Measurements from ENCODE around the gene MNT. TPM values are rescaled to one million over a fixed set of nuclear protein-coding genes. Genes with fewer than 3 reads are reported as not detected.

The MNT gene
- polyA plus RNA-seq, 3 donors = 0.28 to 42.4 (median 1.3) TPM

GRCh38 chr17:2338315-2338657 lies 62.6 kb downstream of the MNT start:
- Mint-ChIP-seq H3K4me1 (peaks cover 15% of the 10 kb centered on the region), H3K9me3 (no peaks in the 10 kb centered on the region), H3K27ac (peak overlapping the region in 3 of 7 donors; percentile 15 to 66 (median 55)), H3K36me3 (peaks cover 9 to 13% of the 10 kb centered on the region in 2 donors), H3K27me3 (ENCODE audit: low read depth in 3 of 3) (peaks cover 0 to 4% (median 0%) of the 10 kb centered on the region in 3 donors), H3K4me3 (peak overlapping the region; percentile 77 to 80)
- intact Hi-C loops (cut with micrococcal nuclease) = loop anchor here in 1 of 2 donors (5.0 kb wide), 1 partner anchor 36 kb away; the partner anchor contains the start of genes SMG6 and SRR
- TF ChIP-seq CTCF (IDR thresholded peaks at IDR 0.05) = no peak
- H4K20me1 ChIP-seq (ENCODE audit: insufficient read depth, low read length) = peaks cover 6% of the 10 kb centered on the region
- DNase-seq = peak in 1 of 3 donors; percentile 27
- H3K9me3 ChIP-seq (replicated peaks in 1 of 2; ENCODE audit: control insufficient read depth in 1 of 2, insufficient read depth in 1 of 2, low read length in 2 of 2) = no peaks in the 10 kb centered on the region
- WGBS (ENCODE audit: insufficient coverage) = 56% methylated on average over 2 of the region's 5 CpGs
- peaks cover 18% of the 10 kb centered on the region for H3K79me2 ChIP-seq (ENCODE audit: insufficient read depth, low read length)
- H3K27me3 ChIP-seq (ENCODE audit: control insufficient read depth in 2 of 2, insufficient read depth in 2 of 2, low read length in 2 of 2) = no peaks in the 10 kb centered on the region
- peaks cover 19 to 30% of the 10 kb centered on the region in 2 donors for H3K36me3 ChIP-seq (replicated peaks in 1 of 2; ENCODE audit: control insufficient read depth in 1 of 2, insufficient read depth in 2 of 2, low read length in 2 of 2)
- peak overlapping the region; percentile 100 for H3K4me2 ChIP-seq (replicated peaks; ENCODE audit: extremely low read depth, low read length, poor library complexity, severe bottlenecking)
- peak overlapping the region; percentile 84 to 91 (median 88) for H3K4me3 ChIP-seq (replicated peaks in 1 of 3; ENCODE audit: low read depth in 2 of 3, low read length in 3 of 3)
- H2AFZ ChIP-seq (ENCODE audit: insufficient read depth, low read depth, low read length, poor library complexity, severe bottlenecking) = peak overlapping the region; percentile 96
- peak overlapping the region; percentile 74 for H3K9ac ChIP-seq (ENCODE audit: insufficient read depth, low read length, poor library complexity, severe bottlenecking)
- peaks cover 20 to 25% of the 10 kb centered on the region in 2 donors for H3K4me1 ChIP-seq (ENCODE audit: control insufficient read depth in 1 of 2, insufficient read depth in 2 of 2, low read length in 2 of 2)
- no peak overlapping the region for H3K27ac ChIP-seq (ENCODE audit: low read depth in 1 of 2, low read length in 2 of 2)

GRCh38 chr17:2337544-2338314 lies 63.1 kb downstream of the MNT start:
- Histone ChIP-seq H2AFZ (ENCODE audit: insufficient read depth, low read depth, low read length, poor library complexity, severe bottlenecking) (peak overlapping the region; percentile 96), H3K9ac (ENCODE audit: insufficient read depth, low read length, poor library complexity, severe bottlenecking) (peak overlapping the region; percentile 74), H3K4me3 (replicated peaks in 1 of 3; ENCODE audit: low read depth in 2 of 3, low read length in 3 of 3) (peak overlapping the region; percentile 84 to 91 (median 88)), H3K4me1 (ENCODE audit: control insufficient read depth in 1 of 2, insufficient read depth in 2 of 2, low read length in 2 of 2) (peaks cover 20 to 25% of the 10 kb centered on the region in 2 donors), H3K4me2 (replicated peaks; ENCODE audit: extremely low read depth, low read length, poor library complexity, severe bottlenecking) (peak overlapping the region; percentile 100), H3K36me3 (replicated peaks in 1 of 2; ENCODE audit: control insufficient read depth in 1 of 2, insufficient read depth in 2 of 2, low read length in 2 of 2) (peaks cover 25 to 33% of the 10 kb centered on the region in 2 donors), H4K20me1 (ENCODE audit: insufficient read depth, low read length) (peaks cover 6% of the 10 kb centered on the region), H3K27ac (ENCODE audit: low read depth in 1 of 2, low read length in 2 of 2) (no peak overlapping the region), H3K9me3 (replicated peaks in 1 of 2; ENCODE audit: control insufficient read depth in 1 of 2, insufficient read depth in 1 of 2, low read length in 2 of 2) (no peaks in the 10 kb centered on the region), H3K27me3 (ENCODE audit: control insufficient read depth in 2 of 2, insufficient read depth in 2 of 2, low read length in 2 of 2) (no peaks in the 10 kb centered on the region), H3K79me2 (ENCODE audit: insufficient read depth, low read length) (peaks cover 18% of the 10 kb centered on the region)
- H3K4me1 Mint-ChIP-seq = peaks cover 15% of the 10 kb centered on the region
- H3K9me3 Mint-ChIP-seq = no peaks in the 10 kb centered on the region
- DNase-seq = peak; percentile 29 to 42 (median 40)
- H3K4me3 Mint-ChIP-seq = peak overlapping the region; percentile 80 to 95
- WGBS (ENCODE audit: insufficient coverage) = under 1% methylated on average over 74 of the region's 92 CpGs
- peaks cover 7 to 12% of the 10 kb centered on the region in 2 donors for H3K36me3 Mint-ChIP-seq
- H3K27ac Mint-ChIP-seq = no peak overlapping the region
- TF ChIP-seq CTCF (IDR thresholded peaks at IDR 0.05) = no peak
- H3K27me3 Mint-ChIP-seq (ENCODE audit: low read depth in 3 of 3) = peaks cover 0 to 4% (median 0%) of the 10 kb centered on the region in 3 donors
- intact Hi-C loops (cut with micrococcal nuclease) = loop anchor here in 1 of 2 donors (5.0 kb wide), 1 partner anchor 35 kb away; the partner anchor contains the start of genes SMG6 and SRR

All from CD14-positive monocyte (primary cell).